ENCODE measurements around the gene HOXB2.
A peak's percentile ranks its signal among the peaks of the same experiment; 100 is the strongest.

HOXB2 gene

DNA sequence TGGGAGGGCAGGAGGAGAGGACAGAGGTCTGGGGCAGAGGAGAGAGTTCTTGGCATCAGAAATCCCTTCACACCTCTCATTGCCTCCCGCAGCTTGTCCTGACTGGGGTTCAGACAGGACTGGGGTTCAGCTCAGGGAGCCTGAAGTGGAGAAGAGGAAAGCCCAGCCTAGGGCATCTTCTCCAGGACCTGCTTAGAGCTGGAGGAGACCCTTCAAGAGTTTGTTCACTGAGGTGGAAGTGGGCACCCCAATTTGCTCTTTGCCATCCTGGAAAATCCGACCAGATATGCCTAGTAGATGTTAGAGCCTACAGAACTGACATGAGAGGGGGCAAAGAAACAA lies 43.1 kb upstream of the HOXB2 start:
- peaks cover 88% of the 10 kb centered on the region for H3K27me3 Mint-ChIP-seq (ENCODE audit: low read depth)
- H3K4me1 Mint-ChIP-seq: peaks cover 92% of the 10 kb centered on the region
- H3K36me3 Mint-ChIP-seq (ENCODE audit: low read depth): peaks cover 53% of the 10 kb centered on the region
- no peak for TF ChIP-seq CTCF (IDR thresholded peaks at IDR 0.05; ENCODE audit: unreplicated experiment in 3 of 3)
- H3K27ac Mint-ChIP-seq: peak overlapping the region in 1 of 3 experiments; percentile 91
- H3K9me3 Mint-ChIP-seq: no peaks in the 10 kb centered on the region
- H3K4me3 Mint-ChIP-seq: peak overlapping the region; percentile 84 to 98 (median 91)

- no peaks in the 10 kb centered on the region for H3K9me3 Mint-ChIP-seq
- peaks cover 92% of the 10 kb centered on the region for H3K4me1 Mint-ChIP-seq
- no peak for TF ChIP-seq CTCF (IDR thresholded peaks at IDR 0.05; ENCODE audit: unreplicated experiment in 3 of 3)
- H3K27ac Mint-ChIP-seq: peak overlapping the region in 1 of 3 experiments; percentile 91
- H3K36me3 Mint-ChIP-seq (ENCODE audit: low read depth): peaks cover 53% of the 10 kb centered on the region
- H3K27me3 Mint-ChIP-seq (ENCODE audit: low read depth): peaks cover 88% of the 10 kb centered on the region
- peak overlapping the region; percentile 84 to 98 (median 91) for H3K4me3 Mint-ChIP-seq
These were observed 42.6 kb upstream of the HOXB2 start for GRCh38 chr17:48587276-48588073.

GRCh38 chr17:48586355-48587258 lies 41.7 kb upstream of the HOXB2 start:
- Mint-ChIP-seq H3K9me3 (no peaks in the 10 kb centered on the region), H3K27ac (peak overlapping the region in 1 of 3 experiments; percentile 91), H3K4me1 (peaks cover 91% of the 10 kb centered on the region), H3K36me3 (ENCODE audit: low read depth) (peaks cover 49% of the 10 kb centered on the region), H3K27me3 (ENCODE audit: low read depth) (peaks cover 86% of the 10 kb centered on the region), H3K4me3 (peak overlapping the region; percentile 84 to 98 (median 91))
- TF ChIP-seq CTCF (IDR thresholded peaks at IDR 0.05; ENCODE audit: unreplicated experiment in 3 of 3): no peak

DNA sequence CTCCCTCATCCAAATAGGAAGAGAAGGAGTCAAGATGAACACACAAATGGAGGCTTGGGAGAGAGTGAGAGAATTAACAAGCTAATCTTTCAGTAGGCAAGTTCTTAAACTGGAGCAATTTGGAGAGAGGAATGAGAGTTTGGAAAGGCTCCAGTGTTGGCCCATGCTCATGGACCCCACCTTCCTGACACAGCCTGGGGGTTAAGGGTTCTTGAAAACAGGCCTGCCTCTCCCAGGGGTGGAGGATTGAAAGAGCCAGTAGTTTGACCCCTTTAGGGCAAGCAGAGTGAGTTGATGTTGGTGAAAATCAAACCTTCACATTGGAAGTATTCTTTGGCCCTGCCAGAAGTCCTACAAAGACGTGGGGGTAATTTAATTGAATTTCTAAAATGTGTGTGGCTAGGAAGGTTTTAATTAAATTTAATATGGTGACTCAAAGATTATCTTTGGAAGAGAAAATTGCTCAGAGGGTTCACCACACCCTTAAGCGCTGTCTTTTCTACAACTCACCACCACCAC lies 39.4 kb upstream of the HOXB2 start:
- H3K9me3 Mint-ChIP-seq: no peaks in the 10 kb centered on the region
- peaks cover 87% of the 10 kb centered on the region for H3K27me3 Mint-ChIP-seq (ENCODE audit: low read depth)
- peaks cover 29% of the 10 kb centered on the region for H3K36me3 Mint-ChIP-seq (ENCODE audit: low read depth)
- H3K4me1 Mint-ChIP-seq: peaks cover 90% of the 10 kb centered on the region
- peak overlapping the region; percentile 84 to 98 (median 91) for H3K4me3 Mint-ChIP-seq
- TF ChIP-seq CTCF (IDR thresholded peaks at IDR 0.05; ENCODE audit: unreplicated experiment in 3 of 3): no peak
- peak overlapping the region in 1 of 3 experiments; percentile 91 for H3K27ac Mint-ChIP-seq

- peak overlapping the region in 1 of 3 experiments; percentile 91 for H3K27ac Mint-ChIP-seq
- peaks cover 34% of the 10 kb centered on the region for H3K36me3 Mint-ChIP-seq (ENCODE audit: low read depth)
- peak overlapping the region; percentile 84 to 98 (median 91) for H3K4me3 Mint-ChIP-seq
These were observed 38.9 kb upstream of the HOXB2 start for GRCh38 chr17:48583708-48584222.

More at GRCh38 chr17:48583708-48584222, 38.9 kb upstream of the HOXB2 start:
- TF ChIP-seq CTCF (IDR thresholded peaks at IDR 0.05; ENCODE audit: unreplicated experiment in 3 of 3): no peak
- no peaks in the 10 kb centered on the region for H3K9me3 Mint-ChIP-seq
- H3K27me3 Mint-ChIP-seq (ENCODE audit: low read depth): peaks cover 88% of the 10 kb centered on the region
- peaks cover 93% of the 10 kb centered on the region for H3K4me1 Mint-ChIP-seq

Measured in nephron (organoid).